ENCODE measurements around the gene ATP5IF1. TPM values are rescaled to one million over a fixed set of nuclear protein-coding genes. Genes with fewer than 3 reads are reported as not detected.
A peak's percentile ranks its signal among the peaks of the same experiment; 100 is the strongest.

Gene ATP5IF1
- total and polyA plus RNA-seq, 9 of the 15 experiments (the other 6 are each of a cell fraction or from before 2014, with no cell fraction given) = 292 to 1,422 (median 388) TPM

- TF ChIP-seq SFPQ (IDR thresholded peaks at IDR 0.05; ENCODE audit: low read depth, low read length) = no peak
- TF ChIP-seq SMAD4 (CRISPR knock-in tag; conservative IDR thresholded peaks at IDR 0.05) = 0 out of 2 replicates have a peak, but pooled peaks have one; percentile 57
- TF ChIP-seq NR1H2 (CRISPR knock-in tag; IDR thresholded peaks at IDR 0.05) = 0 out of 2 replicates have a peak, but pooled peaks have one; percentile 55
- TF ChIP-seq ZNF76 (CRISPR knock-in tag; IDR thresholded peaks at IDR 0.05; ENCODE audit: borderline replicate concordance) = 0 out of 2 replicates have a peak, but pooled peaks have one; percentile 65
- TF ChIP-seq CEBPG (CRISPR knock-in tag; IDR thresholded peaks at IDR 0.05) = peak; percentile 100
- TF ChIP-seq CEBPG (tag; conservative IDR thresholded peaks at IDR 0.05 in 1 of 2, IDR thresholded peaks at IDR 0.05 in 1 of 2) = peak; percentile 97 to 100
- no peak for TF ChIP-seq ADNP (tag; IDR thresholded peaks at IDR 0.05)
- no peak for TF ChIP-seq CAMTA2 (CRISPR knock-in tag; conservative IDR thresholded peaks at IDR 0.05)
- peak; percentile 81 for TF ChIP-seq ZNF511 (CRISPR knock-in tag; IDR thresholded peaks at IDR 0.05)
- TF ChIP-seq SAFB2 (IDR thresholded peaks at IDR 0.05; ENCODE audit: borderline replicate concordance, low read depth, low read length, severe bottlenecking) = no peak
- TF ChIP-seq PTTG1 (tag; IDR thresholded peaks at IDR 0.05; ENCODE audit: low read depth) = no peak
- TF ChIP-seq PTBP1 (IDR thresholded peaks at IDR 0.05; ENCODE audit: low read depth, low read length) = peak; percentile 21; the same call in 1 of the 2 replicates
- peak; percentile 48 for TF ChIP-seq CHD2 (IDR thresholded peaks at IDR 0.05; ENCODE audit: low read depth, low read length)
- no peak for TF ChIP-seq HDGF (IDR thresholded peaks at IDR 0.05)
- no peak for TF ChIP-seq RERE (CRISPR knock-in tag; IDR thresholded peaks at IDR 0.05; ENCODE audit: borderline replicate concordance)
- peak; percentile 14 for TF ChIP-seq RBM25 (IDR thresholded peaks at IDR 0.05; ENCODE audit: low read depth, low read length, severe bottlenecking)
- TF ChIP-seq DPF2 (IDR thresholded peaks at IDR 0.05) = no peak
- no peak for TF ChIP-seq TAF9B (IDR thresholded peaks at IDR 0.05; ENCODE audit: partially characterized antibody)
- TF ChIP-seq ZNF583 (CRISPR knock-in tag; IDR thresholded peaks at IDR 0.05) = no peak
- TF ChIP-seq LARP7 (IDR thresholded peaks at IDR 0.05) = no peak
Observed at GRCh38 chr1:28259252-28259933, 23.5 kb downstream of the ATP5IF1 start, which contains the start of gene SESN2 (continued).

Measured in K562 (cell line).